ENCODE data around the gene TANGO2.

The TANGO2 gene

DNA sequence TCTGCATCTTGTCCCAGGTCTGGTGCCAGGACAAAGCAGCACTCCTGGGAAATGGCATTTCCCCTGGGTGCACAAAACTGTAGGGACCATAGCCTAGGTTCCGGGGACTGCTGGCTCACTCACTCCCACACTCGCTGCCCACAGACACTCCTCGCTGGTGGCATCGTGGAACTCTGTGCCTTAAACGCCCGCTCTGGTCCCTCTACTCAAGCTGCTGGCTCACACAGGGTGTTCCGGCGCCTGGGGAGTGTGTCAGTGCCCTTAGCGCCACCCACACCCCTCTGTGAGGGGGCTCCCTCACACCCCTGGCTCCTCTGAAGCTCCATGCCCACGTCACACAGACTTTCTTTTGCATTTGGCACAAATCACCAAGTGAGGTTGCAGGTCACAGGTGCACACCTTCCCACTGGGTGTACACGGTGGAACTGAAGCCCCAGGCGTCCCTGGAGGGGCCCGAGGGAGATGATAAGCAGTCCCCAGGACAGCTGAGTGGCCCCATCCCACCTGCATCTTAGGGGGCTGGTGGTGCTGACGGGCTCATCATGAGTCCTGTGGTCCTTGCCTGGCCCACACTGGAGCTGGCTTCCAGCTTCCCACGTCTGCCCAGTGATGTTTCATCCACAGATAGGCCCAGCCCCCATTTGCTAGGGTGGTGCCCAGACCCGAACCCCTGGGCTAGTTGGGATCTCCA is 35.9 kb downstream of the TANGO2 start:
- Mint-ChIP-seq H3K9me3 (no peaks in the 10 kb centered on the region), H3K4me3 (no peak overlapping the region), H3K27ac (no peak overlapping the region), H3K36me3 (ENCODE audit: low read depth) (peaks cover 100% of the 10 kb centered on the region), H3K4me1 (ENCODE audit: low read depth) (no peaks in the 10 kb centered on the region), H3K27me3 (no peaks in the 10 kb centered on the region)
- intact Hi-C loops (cut with micrococcal nuclease): no loop called here

DNA sequence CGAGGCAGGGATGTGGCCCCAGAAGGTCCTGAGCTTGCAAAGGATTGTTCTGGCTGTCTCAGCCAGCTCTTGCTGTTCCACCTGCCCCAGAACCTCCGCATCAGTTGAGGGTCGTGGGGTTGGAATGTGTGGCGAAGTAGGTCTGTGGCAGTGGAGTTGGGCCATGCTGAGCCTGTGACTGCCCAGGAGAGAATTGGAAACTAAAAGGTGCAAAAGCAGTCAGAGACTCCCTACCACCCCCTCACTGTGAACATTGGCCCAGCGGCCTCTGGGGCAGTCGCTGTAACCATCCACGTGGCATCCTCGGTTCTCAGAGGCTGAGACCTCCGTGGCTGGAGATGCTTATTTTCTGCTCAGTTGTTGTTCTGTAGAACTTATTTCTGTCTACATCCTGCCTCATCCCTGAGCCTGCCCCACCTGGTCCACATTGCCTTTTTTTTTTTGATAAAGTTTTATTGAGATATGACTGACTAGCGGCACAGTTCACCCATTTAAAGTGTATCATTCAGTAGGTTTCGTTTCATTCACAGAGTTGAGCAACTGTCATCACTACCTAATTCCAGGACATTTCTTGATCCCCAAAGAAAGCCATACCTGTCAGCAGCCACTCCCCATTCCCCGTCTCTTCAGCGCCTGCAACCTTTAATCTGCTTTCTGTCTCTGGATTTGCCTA is 36.8 kb downstream of the TANGO2 start:
- H3K27me3 Mint-ChIP-seq: no peaks in the 10 kb centered on the region
- no peak overlapping the region for H3K4me3 Mint-ChIP-seq
- H3K4me1 Mint-ChIP-seq (ENCODE audit: low read depth): no peaks in the 10 kb centered on the region
- intact Hi-C loops (cut with micrococcal nuclease): no loop called here
- no peak overlapping the region for H3K27ac Mint-ChIP-seq
- peaks cover 100% of the 10 kb centered on the region for H3K36me3 Mint-ChIP-seq (ENCODE audit: low read depth)
- H3K9me3 Mint-ChIP-seq: no peaks in the 10 kb centered on the region

DNA sequence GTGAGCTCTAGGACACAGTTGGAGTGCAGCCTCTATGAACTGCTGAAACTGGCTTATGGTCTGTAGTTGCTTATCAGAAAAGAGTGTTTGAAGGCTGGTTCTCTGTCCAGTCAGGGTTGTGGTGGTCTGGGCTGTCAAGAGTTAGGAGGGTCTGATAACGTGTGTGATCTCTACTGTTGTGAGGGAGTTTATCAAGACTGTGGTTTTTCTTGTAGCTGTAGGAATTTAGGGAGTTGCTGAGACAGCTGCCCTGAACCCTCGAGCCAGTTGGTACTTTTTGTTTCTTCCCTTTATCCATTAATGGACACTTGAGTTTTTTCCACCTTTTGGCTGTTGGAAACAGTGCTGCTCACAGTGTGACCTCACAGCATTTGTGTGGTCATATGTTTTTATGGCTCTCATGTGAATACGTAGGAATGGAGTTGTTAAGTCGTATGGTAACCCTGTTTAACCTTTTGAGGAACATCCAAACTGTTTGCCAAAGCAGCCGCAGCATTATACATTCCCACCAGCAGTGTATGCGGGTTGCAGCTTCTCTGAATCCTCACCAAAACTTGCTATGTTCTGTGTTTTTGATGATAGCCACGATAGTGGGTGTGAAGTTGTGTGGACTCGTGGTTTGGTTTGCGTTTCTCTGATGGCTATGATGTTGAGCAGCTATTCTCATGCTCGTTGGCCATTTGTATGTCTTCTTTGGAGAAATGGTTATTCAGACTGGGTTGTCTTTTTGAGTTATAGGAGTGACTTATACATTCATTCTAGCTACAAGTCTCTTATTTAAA is 38.3 kb downstream of the TANGO2 start:
- H3K4me1 Mint-ChIP-seq (ENCODE audit: low read depth): no peaks in the 10 kb centered on the region
- no peak overlapping the region for H3K27ac Mint-ChIP-seq
- no peak overlapping the region for H3K4me3 Mint-ChIP-seq
- H3K27me3 Mint-ChIP-seq: no peaks in the 10 kb centered on the region
- H3K9me3 Mint-ChIP-seq: no peaks in the 10 kb centered on the region
- intact Hi-C loops (cut with micrococcal nuclease): no loop called here
- peaks cover 100% of the 10 kb centered on the region for H3K36me3 Mint-ChIP-seq (ENCODE audit: low read depth)

DNA sequence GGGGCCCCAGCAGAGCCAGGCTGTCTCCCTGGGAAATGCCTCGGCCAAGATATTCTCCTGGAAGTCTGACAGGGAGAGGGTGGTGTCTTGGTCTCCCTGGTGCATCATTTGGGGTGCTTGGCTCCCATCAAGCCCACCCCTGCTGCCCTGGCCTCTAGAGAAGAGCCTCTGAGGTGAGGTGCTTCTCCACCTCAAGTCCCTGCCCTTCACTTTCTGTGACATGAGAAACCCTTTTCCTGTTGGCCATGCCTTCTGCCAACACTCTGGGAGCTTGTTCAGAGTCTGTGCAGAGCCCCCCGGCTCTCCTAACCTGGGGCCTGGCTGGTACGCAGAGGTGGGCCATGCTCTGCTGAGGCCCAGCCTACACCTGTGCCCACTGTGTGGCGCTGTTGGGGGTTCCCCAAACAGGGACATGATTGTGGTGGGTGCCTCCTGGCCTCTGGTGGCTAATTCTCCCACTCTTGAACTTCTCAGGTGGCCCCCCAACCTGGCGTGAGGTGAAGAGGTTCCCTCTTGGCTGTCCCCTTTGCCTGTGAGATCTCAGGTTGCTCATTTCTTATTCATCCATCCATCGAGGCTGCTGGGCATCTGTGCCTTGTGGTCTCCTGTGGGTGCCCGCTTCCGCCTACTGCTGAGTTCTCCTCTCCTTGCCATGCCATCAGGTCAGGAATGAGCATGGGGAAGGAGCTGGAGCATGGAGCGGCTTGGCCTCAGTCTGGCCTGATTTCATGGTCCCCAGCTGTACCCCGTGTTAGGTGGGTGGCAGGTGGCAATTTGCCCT is 40.0 kb downstream of the TANGO2 start:
- no peak overlapping the region for H3K4me3 Mint-ChIP-seq
- no peaks in the 10 kb centered on the region for H3K27me3 Mint-ChIP-seq
- H3K36me3 Mint-ChIP-seq (ENCODE audit: low read depth): peaks cover 100% of the 10 kb centered on the region
- no peak overlapping the region for H3K27ac Mint-ChIP-seq
- intact Hi-C loops (cut with micrococcal nuclease): no loop called here
- H3K4me1 Mint-ChIP-seq (ENCODE audit: low read depth): no peaks in the 10 kb centered on the region
- no peaks in the 10 kb centered on the region for H3K9me3 Mint-ChIP-seq

DNA sequence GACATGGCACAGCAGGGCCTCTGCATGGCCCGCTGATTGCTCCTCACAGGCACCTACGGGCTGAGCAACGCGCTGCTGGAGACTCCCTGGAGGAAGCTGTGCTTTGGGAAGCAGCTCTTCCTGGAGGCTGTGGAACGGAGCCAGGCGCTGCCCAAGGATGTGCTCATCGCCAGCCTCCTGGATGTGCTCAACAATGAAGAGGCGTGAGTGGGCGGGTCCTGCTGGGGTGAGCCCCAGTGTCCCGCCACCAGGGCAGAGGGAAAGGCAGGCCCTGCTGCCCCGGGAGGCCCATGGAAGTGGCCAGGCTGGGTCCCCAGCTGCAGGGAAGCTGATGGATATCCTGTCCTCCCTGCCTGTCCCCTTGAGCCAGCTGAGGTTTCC is 40.6 kb downstream of the TANGO2 start:
- no peaks in the 10 kb centered on the region for H3K4me1 Mint-ChIP-seq (ENCODE audit: low read depth)
- intact Hi-C loops (cut with micrococcal nuclease): no loop called here
- H3K36me3 Mint-ChIP-seq (ENCODE audit: low read depth): peaks cover 100% of the 10 kb centered on the region
- no peaks in the 10 kb centered on the region for H3K9me3 Mint-ChIP-seq
- no peaks in the 10 kb centered on the region for H3K27me3 Mint-ChIP-seq
- H3K27ac Mint-ChIP-seq: no peak overlapping the region
- H3K4me3 Mint-ChIP-seq: no peak overlapping the region

DNA sequence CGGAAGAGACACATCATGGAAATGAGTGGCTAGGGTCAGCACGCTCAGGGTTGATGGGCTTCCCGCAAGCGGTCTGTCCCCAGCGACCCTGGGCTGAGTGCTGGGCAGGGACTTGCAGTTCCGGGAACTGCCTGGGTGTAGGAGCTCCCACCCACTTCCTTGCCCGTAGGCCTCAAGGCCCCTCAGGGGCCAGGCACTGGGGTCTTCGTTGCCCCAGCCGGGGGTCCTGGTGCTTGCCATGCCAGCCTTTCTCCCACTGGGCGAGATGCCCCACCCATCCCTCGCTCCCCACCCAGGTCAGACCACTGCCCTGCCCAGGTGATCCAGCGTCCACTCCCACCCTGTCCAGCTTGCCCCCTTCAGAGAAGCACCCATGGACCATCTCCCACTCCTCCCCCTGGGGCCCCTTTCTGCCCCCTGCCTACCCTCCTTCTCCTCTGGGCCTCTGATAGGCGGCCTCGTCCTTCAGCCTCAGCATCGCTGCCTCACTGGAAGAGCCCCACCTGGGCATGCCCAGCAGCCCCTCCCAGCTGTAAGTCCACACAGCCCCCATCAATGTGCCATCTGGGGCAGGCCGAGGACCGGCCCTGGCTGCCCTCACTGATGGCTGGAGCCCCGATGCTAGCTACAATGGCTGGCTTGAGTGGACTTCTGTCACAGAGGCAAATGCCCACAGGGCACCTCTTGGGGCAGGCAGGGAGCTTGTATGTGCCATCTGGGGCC is 41.3 kb downstream of the TANGO2 start:
- intact Hi-C loops (cut with micrococcal nuclease): no loop called here
- Mint-ChIP-seq H3K9me3 (no peaks in the 10 kb centered on the region), H3K27me3 (no peaks in the 10 kb centered on the region), H3K4me1 (ENCODE audit: low read depth) (no peaks in the 10 kb centered on the region), H3K4me3 (no peak overlapping the region), H3K36me3 (ENCODE audit: low read depth) (peaks cover 100% of the 10 kb centered on the region), H3K27ac (no peak overlapping the region)

DNA sequence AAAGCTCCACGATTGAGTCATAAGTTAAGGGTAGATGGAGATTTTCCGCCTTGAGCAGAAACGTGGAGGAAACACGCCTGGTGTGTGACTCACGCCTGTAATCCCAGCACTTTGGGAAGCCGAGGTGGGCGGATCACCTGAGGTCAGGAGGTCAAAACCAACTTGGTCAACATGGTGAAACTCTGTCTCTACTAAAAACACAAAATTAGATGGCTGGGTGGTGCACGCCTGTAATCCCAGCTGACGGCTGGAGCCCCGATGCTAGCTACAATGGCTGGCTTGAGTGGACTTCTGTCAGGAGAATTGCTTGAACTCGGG is 41.8 kb downstream of the TANGO2 start:
- Mint-ChIP-seq H3K9me3 (no peaks in the 10 kb centered on the region), H3K4me3 (no peak overlapping the region), H3K27me3 (no peaks in the 10 kb centered on the region), H3K4me1 (ENCODE audit: low read depth) (no peaks in the 10 kb centered on the region), H3K27ac (no peak overlapping the region), H3K36me3 (ENCODE audit: low read depth) (peaks cover 96% of the 10 kb centered on the region)
- intact Hi-C loops (cut with micrococcal nuclease): no loop called here

DNA sequence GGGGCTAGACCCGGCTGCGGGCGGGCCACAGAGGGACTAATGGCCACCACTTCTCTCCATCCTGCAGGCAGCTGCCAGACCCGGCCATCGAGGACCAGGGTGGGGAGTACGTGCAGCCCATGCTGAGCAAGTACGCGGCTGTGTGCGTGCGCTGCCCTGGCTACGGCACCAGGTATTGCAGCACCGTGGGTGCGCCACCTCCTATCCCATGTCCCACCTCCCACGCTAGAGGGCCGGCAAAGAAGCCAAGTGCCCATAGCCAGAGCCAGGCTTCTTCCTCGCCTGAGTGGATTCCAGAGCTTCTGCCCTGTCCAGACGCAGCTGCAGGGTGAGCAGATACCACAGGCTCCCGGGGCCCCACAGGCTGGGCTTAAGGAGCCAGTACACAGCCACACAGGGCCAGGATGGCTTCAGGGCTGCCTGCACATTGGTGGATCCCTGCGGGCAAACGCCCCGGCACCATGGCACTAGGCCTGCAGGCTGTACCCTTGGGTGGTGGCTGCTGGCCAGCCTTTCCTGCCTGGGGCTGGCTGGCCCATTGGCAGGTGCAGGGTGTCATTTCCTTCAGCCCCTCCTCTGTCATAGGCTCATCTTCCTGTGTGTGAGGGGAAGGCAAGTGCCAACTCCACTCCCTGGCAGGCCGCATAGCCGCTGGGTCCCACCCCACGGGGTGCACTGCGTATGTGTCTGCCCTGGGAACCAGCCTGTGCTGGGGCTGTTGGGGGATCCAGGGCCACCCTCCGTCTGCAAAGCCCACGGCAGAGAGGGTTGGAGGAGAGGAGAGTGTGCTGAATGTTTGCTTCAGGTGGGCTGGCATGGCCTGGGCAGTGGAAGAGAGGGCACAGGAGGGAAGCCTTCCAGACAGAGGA is 42.6 kb downstream of the TANGO2 start:
- Mint-ChIP-seq H3K9me3 (no peaks in the 10 kb centered on the region), H3K36me3 (ENCODE audit: low read depth) (peaks cover 88% of the 10 kb centered on the region), H3K27ac (no peak overlapping the region), H3K4me3 (no peak overlapping the region), H3K27me3 (no peaks in the 10 kb centered on the region), H3K4me1 (ENCODE audit: low read depth) (no peaks in the 10 kb centered on the region)
- intact Hi-C loops (cut with micrococcal nuclease): no loop called here

DNA sequence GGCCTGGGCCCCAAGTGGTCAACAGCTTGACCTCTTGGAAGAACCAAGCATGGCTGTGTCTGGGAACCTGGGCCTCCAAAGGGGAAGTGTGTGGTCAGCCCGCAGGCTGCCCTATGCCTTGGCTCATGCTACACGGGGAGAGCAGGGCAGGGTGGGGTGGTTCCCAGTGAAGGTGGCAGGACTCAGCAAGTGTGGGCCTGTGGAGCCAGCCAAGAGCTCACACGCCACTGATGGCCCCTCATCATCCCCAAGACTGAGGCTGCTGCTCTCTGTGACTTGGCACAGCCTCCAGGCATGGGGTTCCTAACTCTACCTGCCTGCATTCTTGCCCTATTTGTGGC is 43.2 kb downstream of the TANGO2 start:
- no peaks in the 10 kb centered on the region for H3K4me1 Mint-ChIP-seq (ENCODE audit: low read depth)
- intact Hi-C loops (cut with micrococcal nuclease): no loop called here
- H3K9me3 Mint-ChIP-seq: no peaks in the 10 kb centered on the region
- no peaks in the 10 kb centered on the region for H3K27me3 Mint-ChIP-seq
- H3K4me3 Mint-ChIP-seq: no peak overlapping the region
- no peak overlapping the region for H3K27ac Mint-ChIP-seq
- H3K36me3 Mint-ChIP-seq (ENCODE audit: low read depth): peaks cover 82% of the 10 kb centered on the region

DNA sequence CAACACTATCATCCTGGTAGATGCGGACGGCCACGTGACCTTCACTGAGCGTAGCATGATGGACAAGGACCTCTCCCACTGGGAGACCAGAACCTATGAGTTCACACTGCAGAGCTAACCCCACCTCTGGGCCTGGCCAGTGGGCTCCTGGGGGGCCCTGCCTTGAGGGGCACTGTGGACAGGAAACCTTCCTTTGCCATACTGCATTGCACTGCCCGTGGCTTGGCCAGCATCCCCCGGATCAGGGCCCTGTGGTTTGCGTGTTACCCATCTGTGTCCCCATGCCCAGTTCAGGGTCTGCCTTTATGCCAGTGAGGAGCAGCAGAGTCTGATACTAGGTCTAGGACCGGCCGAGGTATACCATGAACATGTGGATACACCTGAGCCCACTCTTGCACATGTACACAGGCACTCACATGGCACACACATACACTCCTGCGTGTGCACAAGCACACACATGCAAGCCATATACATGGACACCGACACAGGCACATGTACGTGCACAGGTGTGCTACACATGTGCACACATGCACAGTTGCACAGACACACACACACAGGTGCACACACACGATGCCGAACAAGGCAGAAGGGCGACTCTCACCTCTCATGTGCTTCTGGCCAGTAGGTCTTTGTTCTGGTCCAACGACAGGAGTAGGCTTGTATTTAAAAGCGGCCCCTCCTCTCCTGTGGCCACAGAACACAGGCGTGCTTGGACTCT is 43.8 kb downstream of the TANGO2 start:
- Mint-ChIP-seq H3K4me3 (no peak overlapping the region), H3K9me3 (no peaks in the 10 kb centered on the region), H3K27ac (no peak overlapping the region), H3K4me1 (ENCODE audit: low read depth) (no peaks in the 10 kb centered on the region), H3K36me3 (ENCODE audit: low read depth) (peaks cover 76% of the 10 kb centered on the region), H3K27me3 (no peaks in the 10 kb centered on the region)
- intact Hi-C loops (cut with micrococcal nuclease): no loop called here

DNA sequence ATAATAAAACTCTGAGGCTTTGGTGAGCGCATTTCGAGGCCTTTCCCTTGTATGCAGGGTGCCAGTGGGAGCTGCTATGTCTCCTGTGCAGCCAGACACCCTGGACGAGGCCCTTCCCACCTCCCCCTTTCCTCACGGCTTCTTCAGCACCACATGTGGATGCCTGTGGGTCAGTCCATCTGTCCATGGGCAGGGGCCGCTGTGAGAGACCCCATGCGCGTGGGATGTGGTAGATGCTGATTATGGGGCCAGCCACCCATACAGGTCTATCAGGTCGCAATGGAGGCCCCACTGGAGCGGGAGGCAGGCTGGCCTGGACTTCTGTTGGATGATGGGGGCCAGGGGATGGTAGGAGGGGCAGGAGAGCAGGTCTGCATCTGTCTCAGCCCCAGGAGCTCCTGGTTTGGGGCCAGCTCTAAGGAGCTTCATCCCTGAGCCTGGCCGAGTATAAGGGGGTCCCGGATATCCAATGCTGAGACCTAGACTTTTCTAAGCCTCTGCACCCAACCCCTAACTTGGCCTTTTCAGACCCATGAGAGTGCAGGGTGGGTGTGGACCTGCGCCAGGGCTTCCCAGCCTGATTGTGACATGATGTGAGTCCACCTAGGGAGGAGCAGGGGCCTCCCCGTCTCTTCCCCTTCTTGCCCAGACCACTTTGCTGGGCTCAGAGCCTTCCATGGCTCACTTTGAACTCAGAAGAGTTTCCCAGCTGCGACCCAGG is 45.1 kb downstream of the TANGO2 start:
- intact Hi-C loops (cut with micrococcal nuclease): no loop called here
- H3K4me1 Mint-ChIP-seq (ENCODE audit: low read depth): no peaks in the 10 kb centered on the region
- H3K4me3 Mint-ChIP-seq: no peak overlapping the region
- no peak overlapping the region for H3K27ac Mint-ChIP-seq
- no peaks in the 10 kb centered on the region for H3K27me3 Mint-ChIP-seq
- H3K36me3 Mint-ChIP-seq (ENCODE audit: low read depth): peaks cover 63% of the 10 kb centered on the region
- no peaks in the 10 kb centered on the region for H3K9me3 Mint-ChIP-seq
